ENCODE data around the gene MBP.

The MBP gene

DNA sequence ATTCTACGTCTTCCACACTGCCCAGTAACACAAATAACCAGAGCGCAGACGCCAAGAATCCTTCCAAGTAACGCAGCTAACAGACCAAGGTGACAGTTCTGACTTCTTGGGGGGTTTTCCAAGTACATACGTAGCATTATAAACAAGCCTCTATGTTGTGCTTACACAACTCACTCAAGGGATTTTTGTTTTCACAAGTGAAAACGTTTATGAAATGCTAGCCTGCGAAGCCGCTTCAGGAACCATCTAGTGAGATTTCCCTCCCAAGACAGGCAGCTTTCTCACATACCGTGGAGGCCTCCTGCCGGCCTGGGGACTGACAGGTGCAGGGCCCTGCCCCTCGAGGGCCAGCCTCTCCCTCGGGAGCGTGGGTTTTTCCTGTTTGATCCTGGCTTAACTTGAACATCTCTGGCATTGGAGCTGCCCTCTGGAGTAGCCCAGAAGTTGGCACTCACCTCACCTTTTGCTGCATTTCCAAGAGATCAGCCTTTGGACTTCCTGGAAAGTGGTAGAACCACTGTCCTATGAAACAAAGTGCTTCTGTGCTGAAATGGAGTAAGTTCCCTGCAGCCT lies 151.1 kb downstream of the MBP start:
- H3K4me3 ChIP-seq (ENCODE audit: low read depth, low read length), result no peak overlapping the region
- DNase-seq (ENCODE audit: low read depth), result peak; percentile 73
- TF ChIP-seq, protein P1, sequence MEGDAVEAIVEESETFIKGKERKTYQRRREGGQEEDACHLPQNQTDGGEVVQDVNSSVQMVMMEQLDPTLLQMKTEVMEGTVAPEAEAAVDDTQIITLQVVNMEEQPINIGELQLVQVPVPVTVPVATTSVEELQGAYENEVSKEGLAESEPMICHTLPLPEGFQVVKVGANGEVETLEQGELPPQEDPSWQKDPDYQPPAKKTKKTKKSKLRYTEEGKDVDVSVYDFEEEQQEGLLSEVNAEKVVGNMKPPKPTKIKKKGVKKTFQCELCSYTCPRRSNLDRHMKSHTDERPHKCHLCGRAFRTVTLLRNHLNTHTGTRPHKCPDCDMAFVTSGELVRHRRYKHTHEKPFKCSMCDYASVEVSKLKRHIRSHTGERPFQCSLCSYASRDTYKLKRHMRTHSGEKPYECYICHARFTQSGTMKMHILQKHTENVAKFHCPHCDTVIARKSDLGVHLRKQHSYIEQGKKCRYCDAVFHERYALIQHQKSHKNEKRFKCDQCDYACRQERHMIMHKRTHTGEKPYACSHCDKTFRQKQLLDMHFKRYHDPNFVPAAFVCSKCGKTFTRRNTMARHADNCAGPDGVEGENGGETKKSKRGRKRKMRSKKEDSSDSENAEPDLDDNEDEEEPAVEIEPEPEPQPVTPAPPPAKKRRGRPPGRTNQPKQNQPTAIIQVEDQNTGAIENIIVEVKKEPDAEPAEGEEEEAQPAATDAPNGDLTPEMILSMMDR (IDR thresholded peaks at IDR 0.05; ENCODE audit: control insufficient read depth, extremely low read depth, insufficient read depth), result no peak; the same call in 1 of the 2 replicates

DNA sequence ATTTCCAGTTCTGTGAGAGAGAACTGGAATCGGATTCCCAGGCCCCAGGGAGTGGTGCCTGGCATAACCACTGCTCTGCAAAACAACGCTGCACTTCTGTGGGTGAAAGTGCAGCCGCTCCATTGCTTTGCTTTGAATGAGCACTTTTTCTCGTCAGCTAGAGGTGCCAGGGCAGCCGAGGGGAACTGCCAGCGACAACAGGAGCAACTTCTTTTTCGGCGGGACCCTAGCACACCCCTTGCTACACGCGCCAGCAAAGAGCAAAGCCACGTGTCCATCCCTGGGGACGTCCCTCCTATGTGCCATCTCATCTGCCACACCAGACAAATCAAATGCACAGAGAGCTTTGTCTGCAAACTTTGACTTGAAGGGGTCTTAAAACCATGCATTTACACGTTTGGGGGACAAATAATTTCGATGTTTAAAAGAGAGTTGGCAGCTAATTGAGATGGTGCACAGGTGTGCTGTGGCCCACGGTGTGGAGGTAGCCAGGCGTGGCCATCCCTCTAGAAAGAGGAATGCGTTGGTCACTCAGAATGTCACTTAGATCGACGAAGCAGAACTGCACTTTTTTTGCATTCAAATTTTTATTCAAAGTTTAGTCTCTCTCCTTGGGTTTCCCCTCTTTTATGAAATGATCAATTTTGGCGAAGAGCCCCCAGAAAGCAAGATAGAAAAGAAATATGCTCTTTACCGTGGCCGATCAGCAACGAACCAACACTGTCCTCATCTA lies 151.8 kb downstream of the MBP start:
- TF ChIP-seq, protein P1 (IDR thresholded peaks at IDR 0.05; ENCODE audit: control insufficient read depth, extremely low read depth, insufficient read depth), result no peak
- DNase-seq (ENCODE audit: low read depth), result no peak

DNA sequence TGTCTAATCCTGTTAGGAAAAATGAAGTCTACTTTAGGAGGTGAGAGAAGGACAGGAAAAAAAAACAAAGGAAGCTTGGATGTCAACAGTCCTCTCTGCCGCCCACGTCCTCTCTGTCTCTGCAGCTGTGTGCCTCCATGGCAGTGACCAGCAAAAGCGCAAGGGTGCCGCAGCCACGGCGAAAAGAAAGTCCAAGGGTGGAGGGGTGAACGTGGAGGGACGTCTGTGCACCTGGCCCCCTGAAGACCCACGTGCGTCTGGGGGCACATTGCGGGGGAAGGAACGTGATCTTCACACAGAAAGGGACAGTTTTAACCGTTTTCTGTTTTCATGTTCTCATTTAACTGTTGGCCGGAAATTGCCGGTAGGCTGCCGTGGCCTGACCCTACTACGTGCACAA lies 152.7 kb downstream of the MBP start:
- DNase-seq (ENCODE audit: low read depth), result no peak
- no peak overlapping the region for H3K4me3 ChIP-seq (ENCODE audit: low read depth, low read length)
- TF ChIP-seq, protein P1 (IDR thresholded peaks at IDR 0.05; ENCODE audit: control insufficient read depth, extremely low read depth, insufficient read depth), result no peak

More for the DNA sequence above, 151.8 kb downstream of the MBP start:
- no peak overlapping the region for H3K4me3 ChIP-seq (ENCODE audit: low read depth, low read length)

DNA sequence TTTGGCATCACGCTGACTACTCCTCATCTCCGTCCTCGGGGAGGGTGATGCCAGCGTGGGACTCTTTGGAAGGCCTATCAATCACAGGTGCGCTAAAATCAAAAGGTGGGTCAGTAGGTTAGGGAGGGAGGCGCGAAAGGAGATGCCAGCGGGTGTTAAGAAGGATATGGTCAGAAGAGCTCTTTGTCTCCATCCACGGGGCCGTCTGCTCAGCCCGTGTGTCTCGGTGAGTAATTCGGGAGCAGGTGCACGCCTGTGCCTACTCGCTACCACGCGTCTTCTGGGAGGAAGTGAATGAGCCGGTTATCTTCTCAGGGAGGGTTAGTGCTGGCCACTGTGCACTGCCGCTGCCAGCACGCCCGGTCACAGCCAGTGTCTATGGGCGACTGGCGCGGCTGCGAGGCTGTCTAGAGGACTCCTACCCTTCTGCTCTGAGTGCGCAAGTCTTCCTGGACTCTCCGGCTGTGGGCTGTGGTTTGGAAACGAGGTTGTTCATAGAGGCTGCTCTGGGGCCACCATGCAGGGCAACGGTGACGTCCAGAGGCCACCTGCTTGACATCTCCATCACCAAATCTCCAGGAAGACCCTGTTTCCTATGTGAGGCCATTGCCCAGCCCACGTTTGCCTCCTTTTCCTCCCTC lies 153.4 kb downstream of the MBP start:
- no peak overlapping the region for H3K4me3 ChIP-seq (ENCODE audit: low read depth, low read length)
- TF ChIP-seq, protein P1 (IDR thresholded peaks at IDR 0.05; ENCODE audit: control insufficient read depth, extremely low read depth, insufficient read depth), result no peak
- DNase-seq (ENCODE audit: low read depth), result no peak

DNA sequence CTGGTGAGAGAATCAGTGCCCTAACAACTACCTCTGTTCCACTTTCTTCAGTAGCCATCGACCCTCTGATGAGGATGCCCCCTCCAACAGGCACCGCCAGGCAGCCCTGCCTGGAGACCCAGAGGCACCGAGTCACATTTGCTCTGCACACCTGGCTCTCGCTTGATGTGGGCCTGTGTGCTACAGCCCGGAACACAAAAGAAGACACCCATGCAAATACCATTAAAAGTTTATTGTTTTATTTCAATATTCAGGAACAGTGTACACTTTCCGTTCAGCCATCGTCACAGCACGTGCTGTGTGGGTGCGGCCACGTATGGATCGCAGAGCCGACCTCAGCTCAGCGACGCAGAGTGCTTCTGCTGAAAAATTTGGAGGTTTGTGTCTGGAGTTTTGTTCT lies 154.0 kb downstream of the MBP start:
- TF ChIP-seq, protein P1 (IDR thresholded peaks at IDR 0.05; ENCODE audit: control insufficient read depth, extremely low read depth, insufficient read depth), result no peak
- no peak overlapping the region for H3K4me3 ChIP-seq (ENCODE audit: low read depth, low read length)
- DNase-seq (ENCODE audit: low read depth), result no peak

DNA sequence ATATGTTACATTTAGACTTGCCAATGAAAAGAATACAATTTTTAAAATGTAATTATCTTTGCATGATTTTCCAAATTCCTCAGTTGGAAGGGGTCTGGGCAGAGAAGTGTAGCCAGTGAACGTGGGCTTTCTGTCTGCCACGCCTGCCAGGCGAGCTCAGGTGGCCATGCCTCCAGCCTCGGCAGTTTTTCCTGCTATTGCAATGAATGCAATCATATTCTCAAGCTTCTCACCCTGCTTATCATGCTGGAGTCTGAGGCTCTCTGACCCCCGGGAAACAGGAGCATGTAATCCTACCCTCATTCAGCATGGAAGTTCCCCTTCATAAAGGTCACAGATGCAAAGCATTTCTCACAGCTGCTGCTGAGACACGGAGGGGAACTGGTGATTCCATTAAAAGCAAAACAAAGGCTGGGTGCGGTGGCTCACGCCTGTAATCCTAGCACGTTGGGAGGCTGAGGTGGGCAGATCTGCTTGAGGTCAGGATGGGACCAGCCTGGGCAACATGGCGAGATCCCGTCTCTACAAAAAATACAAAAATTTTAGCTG lies 154.8 kb downstream of the MBP start:
- TF ChIP-seq, protein P1 (IDR thresholded peaks at IDR 0.05; ENCODE audit: control insufficient read depth, extremely low read depth, insufficient read depth), result no peak
- DNase-seq (ENCODE audit: low read depth), result no peak
- H3K4me3 ChIP-seq (ENCODE audit: low read depth, low read length), result no peak overlapping the region
